SK-MEL-5 (cell line): ENCODE data around the gene FGGY. TPM values are rescaled to one million over a fixed set of nuclear protein-coding genes. Genes with fewer than 3 reads are reported as not detected.

Experiments used
- DNase-seq: peaks from one replicate; pipeline ENCODE4 v3.0.0-alpha.2; 2016; ENCODE audit warnings: low read depth, low spot score
- in situ Hi-C: cut with HindIII; loops from 2 replicates; pipeline ENCODE4 v1.10.0; 2016; ENCODE audit warnings: low sequenced_read_pairs, high pct_unique_total_duplicates, low pct_unique_long_range_greater_than_20kb
- total RNA-seq: library from RNA; depleted of rRNA; stranded (reverse); fragments of >200 nt; shearing (Covaris generic); gene quantifications from 2 replicates; pipeline ENCODE4 v1.2.3, GENCODE V29; 2014

The FGGY gene
- total RNA-seq, 1 experiment from 2014 or later = 12.0 TPM

- in situ Hi-C loops = no loop called here
- no peak for DNase-seq
Measured at GRCh38 chr1:59739111-59739510, 442.2 kb downstream of the FGGY start.

DNA sequence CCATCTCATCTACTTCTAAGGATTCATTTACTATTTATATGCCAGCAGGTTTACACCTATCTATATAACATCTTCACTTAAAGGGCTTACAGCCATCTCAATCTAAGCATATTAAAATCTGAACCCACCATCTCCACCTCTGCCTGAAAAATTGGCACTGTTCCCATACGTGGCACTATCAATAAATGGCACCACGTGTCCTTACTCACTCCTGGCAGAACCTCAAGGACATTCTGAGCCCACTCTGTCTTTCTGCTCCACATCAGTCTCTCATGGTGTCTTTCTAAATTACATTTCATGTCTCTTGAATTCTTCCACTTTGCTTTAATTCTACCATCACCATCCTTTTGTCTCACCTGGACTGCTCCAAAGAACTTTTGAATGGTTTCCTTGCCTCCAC is 445.6 kb downstream of the FGGY start:
- in situ Hi-C loops = no loop called here
- no peak for DNase-seq

GRCh38 chr1:59743324-59744091 is 446.6 kb downstream of the FGGY start:
- in situ Hi-C loops = no loop called here
- DNase-seq = peak; percentile 92

GRCh38 chr1:59747420-59748024 is 450.6 kb downstream of the FGGY start:
- no peak for DNase-seq
- in situ Hi-C loops = no loop called here

GRCh38 chr1:59748123-59748522 is 451.2 kb downstream of the FGGY start:
- in situ Hi-C loops = no loop called here
- DNase-seq = no peak

GRCh38 chr1:59750328-59751003 is 453.6 kb downstream of the FGGY start:
- peak; percentile 53 for DNase-seq
- in situ Hi-C loops = no loop called here

GRCh38 chr1:59751004-59751395 is 454.1 kb downstream of the FGGY start:
- no peak for DNase-seq
- in situ Hi-C loops = no loop called here

DNA sequence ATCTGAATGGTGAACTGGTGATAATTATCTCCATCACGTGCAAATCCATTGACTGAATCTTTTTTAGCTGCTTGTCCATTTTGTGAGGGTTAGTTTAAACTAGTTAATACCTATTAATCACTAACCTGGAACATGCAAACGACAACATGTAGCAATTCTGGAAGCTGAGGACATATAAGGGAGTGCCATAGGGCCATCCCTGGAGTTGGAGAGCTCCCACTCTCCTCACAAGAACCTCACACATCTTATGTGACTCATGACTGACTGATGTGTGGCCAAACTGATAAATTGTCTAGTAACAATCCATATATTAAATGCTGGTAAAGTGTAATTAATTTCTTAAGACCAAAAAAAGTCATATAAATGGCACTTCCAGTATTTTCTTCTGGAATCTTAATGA is 454.9 kb downstream of the FGGY start:
- in situ Hi-C loops = no loop called here
- no peak for DNase-seq

DNA sequence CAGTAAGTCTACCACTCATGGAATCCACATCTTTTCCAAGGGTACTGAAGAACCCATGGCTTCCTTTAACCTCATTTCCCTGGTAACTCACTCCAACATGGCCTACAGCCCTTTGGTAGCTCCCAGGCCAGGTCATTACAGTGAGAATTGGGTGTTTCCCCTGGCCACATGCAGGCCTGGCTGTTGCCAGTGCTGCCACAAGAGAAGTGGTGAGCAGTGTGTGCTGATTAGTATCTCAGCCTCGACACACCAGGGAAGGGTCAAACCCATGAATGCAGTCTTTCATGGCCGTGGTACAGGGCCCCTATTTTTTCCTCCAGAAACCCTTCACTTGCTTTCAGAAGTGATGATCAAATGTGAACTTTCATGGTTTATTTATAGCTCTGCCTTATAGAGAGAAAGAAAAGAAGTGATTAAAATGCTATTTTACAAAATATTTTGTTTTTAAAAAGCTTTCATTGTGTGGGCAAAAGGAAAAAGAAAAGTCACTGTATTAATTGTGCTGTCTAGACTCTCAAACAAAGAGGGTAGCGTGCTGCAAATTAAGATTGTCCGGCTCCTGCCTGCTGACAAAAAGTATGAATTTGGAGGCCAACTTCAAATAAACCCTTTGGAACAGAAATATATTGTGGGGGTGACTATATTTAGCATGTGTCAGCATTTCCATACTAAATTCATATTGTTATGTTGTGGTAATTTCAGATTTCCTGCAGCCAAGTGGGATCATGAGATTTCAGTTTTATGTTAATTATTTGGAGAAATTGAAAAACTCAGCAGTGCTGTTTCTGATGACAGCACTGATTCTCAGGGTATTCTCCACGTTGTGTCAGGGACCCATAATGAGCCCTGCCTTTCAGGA is 455.9 kb downstream of the FGGY start:
- DNase-seq = peak; percentile 86
- in situ Hi-C loops = no loop called here

DNA sequence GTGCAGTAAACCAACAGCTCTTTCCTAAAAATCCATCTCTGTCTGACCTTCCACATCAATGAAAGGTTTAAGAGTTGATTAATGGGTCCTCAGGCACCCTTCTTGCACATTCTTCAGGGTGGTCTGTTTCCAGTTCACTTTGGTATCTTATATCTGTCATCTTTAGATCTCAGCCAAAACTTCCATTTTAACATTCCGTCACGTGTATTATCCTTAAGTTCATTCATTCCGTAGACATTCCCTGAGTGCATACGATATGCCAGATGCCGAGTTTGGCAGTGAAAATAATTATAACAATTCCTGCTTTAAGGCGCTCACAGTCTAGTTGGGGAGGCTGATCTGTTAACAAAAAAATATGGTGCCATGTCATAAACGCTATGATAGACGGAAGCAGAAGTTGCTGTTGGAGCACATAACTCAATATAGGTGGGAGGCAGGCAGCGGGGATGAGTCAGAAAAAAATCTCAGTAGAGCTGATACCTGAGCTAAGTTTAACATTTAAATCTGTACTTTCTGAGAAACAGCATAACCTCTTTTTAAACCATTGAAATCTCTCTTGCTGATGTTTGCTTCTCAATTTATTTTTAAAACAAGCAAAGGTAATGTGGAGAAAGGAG is 458.3 kb downstream of the FGGY start:
- in situ Hi-C loops = no loop called here

GRCh38 chr1:59757197-59757747 is 460.4 kb downstream of the FGGY start:
- in situ Hi-C loops = no loop called here

More for the DNA sequence above, 458.3 kb downstream of the FGGY start:
- DNase-seq = no peak

GRCh38 chr1:59759156-59759925 is 462.4 kb downstream of the FGGY start:
- in situ Hi-C loops = no loop called here
- DNase-seq = peak; percentile 87

More at GRCh38 chr1:59757197-59757747, 460.4 kb downstream of the FGGY start:
- no peak for DNase-seq

DNA sequence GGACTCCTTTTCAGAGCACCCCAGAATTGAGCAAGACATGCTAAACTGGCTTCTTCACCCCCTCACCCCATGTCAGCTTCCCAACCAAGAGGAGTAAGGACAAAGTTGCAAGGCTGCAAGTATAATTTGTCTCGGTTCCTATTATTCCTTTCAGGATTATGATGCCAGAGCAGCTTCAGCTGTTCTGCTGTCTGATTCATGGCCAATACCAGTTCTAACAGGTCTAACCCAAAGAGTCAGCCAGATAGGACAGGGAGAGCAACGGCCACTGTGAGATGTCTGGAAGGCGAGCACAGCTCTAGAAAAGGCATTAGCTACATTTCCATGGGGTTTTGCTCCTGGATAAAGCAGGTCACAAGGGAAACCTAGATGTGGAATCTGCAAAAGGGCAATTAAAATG is 464.5 kb downstream of the FGGY start:
- DNase-seq = no peak
- in situ Hi-C loops = no loop called here

DNA sequence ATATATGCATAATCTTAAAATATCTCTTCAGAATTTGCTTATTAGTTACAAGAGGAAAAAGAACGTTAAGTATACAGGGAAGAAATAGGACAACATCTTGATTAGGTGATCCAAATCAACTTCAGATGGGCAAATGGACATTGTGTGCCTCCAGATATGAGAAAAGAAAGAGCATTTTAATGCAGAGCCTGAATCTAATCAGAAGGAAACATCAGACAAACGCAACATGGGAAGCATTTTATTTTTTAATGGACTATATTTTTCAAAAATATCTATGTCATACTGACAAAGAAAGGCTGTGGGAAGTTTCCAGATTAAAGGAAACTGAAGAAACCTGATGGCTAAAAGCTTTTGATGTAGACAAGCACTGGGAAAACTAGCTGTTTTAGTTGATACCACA is 466.5 kb downstream of the FGGY start:
- in situ Hi-C loops = no loop called here
- no peak for DNase-seq

- DNase-seq = no peak
- in situ Hi-C loops = no loop called here
Measured at GRCh38 chr1:59765011-59765730, 468.3 kb downstream of the FGGY start.

DNA sequence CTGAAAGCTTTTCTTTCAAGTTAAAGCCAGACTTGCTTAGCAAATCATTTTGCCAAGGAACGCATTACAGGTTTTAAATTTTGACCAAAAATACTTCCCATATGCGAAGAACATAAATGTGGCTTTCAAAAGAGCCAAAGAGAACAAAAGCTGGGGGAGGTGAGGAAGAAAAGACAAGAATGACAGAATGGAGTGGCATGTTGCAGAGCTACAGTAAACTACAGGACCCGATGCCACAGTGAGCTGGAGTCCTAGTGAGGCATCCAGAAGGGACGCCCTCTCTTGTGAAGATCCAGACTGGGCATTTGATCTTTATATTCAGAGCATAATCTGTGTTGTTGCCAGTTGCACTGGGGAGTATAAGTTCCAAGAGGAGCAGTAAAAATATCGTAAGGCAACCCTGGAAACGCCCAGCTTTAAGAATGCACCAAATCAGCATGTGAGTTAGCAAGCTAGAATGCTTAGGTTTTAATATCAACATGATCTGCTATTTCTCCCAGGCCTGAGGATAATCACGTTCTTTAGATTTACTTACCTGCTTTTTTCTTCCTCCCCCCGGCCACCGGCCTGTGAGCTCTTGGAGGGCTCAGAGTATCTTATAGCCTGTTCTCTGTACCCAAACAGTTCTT is 469.4 kb downstream of the FGGY start:
- in situ Hi-C loops = no loop called here
- DNase-seq = no peak
